ENCODE results near the gene LETM1. TPM values are rescaled to one million over a fixed set of nuclear protein-coding genes. Genes with fewer than 3 reads are reported as not detected.

The LETM1 gene
- total and polyA plus RNA-seq, 4 donors = 6.8 to 25.6 (median 18.9) TPM

- Histone ChIP-seq H3K27me3 (ENCODE audit: control insufficient read depth in 1 of 2, insufficient read depth in 2 of 2, low read length in 1 of 2) (no peaks in the 10 kb centered on the region), H3K36me3 (ENCODE audit: control insufficient read depth in 1 of 2, insufficient read depth in 2 of 2, low read length in 1 of 2) (no peaks in the 10 kb centered on the region), H3K4me1 (ENCODE audit: control insufficient read depth in 1 of 2, insufficient read depth in 2 of 2, low read length in 2 of 2) (no peaks in the 10 kb centered on the region), H3K4me3 (ENCODE audit: low read length in 2 of 2) (no peak overlapping the region), H3K27ac (ENCODE audit: low read depth in 1 of 2, low read length in 2 of 2) (no peak overlapping the region), H3K9me3 (ENCODE audit: control insufficient read depth, low read length) (no peaks in the 10 kb centered on the region)
- intact Hi-C loops (cut with DNase I) = no loop called here
- ATAC-seq (ENCODE audit: low FRiP score) = no peak
- DNase-seq = no peak
- 25 to 26% methylated on average over 45 of the region's 45 CpGs for WGBS, 2 donors
Measured at GRCh38 chr4:1862055-1862911, 6.3 kb upstream of the LETM1 start.

- Histone ChIP-seq H3K9me3 (ENCODE audit: control insufficient read depth, low read length) (no peaks in the 10 kb centered on the region), H3K36me3 (ENCODE audit: control insufficient read depth in 1 of 2, insufficient read depth in 2 of 2, low read length in 1 of 2) (no peaks in the 10 kb centered on the region), H3K4me1 (ENCODE audit: control insufficient read depth in 1 of 2, insufficient read depth in 2 of 2, low read length in 2 of 2) (no peaks in the 10 kb centered on the region), H3K27me3 (ENCODE audit: control insufficient read depth in 1 of 2, insufficient read depth in 2 of 2, low read length in 1 of 2) (no peaks in the 10 kb centered on the region), H3K4me3 (ENCODE audit: low read length in 2 of 2) (no peak overlapping the region), H3K27ac (ENCODE audit: low read depth in 1 of 2, low read length in 2 of 2) (no peak overlapping the region)
- ATAC-seq (ENCODE audit: low FRiP score) = no peak
- DNase-seq = no peak
- 86 to 88% methylated on average over 1 of the region's 1 CpG for WGBS, 2 donors
- intact Hi-C loops (cut with DNase I) = loop anchor here (5.0 to 10.0 kb wide), 3 partner anchors 38 to 145 kb away; partner anchors contain the start of gene NELFA (in 1 of the 2)
Measured at GRCh38 chr4:1859389-1859753, 3.4 kb upstream of the LETM1 start.

DNA sequence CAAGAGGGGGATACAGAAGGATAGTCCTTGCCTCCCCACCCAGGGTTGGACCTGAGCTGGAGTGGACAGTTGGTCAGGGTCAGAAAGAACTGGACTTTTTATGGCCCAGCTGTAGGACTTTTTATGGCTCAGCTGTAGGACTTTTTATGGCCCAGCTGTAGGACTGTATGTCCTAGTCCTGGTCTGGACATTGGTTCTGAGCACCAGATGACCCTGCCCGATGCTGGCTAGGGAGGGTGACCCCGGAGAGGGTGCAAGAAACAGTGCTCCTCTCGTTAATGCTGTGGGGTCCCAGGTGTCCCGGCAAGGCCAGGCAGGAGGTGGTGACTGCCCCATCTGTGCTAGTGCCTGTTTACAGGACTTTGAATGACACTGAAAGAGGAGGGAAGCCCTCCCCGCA is 2.0 kb upstream of the LETM1 start:
- H3K4me1 ChIP-seq (ENCODE audit: control insufficient read depth in 1 of 2, insufficient read depth in 2 of 2, low read length in 2 of 2) = no peaks in the 10 kb centered on the region
- intact Hi-C loops (cut with DNase I) = loop anchor here (2.0 to 10.0 kb wide), 4 partner anchors 13 to 147 kb away; partner anchors contain the start of genes NSD2 (in 2 of the 2) and NELFA (in 1 of the 2)
- DNase-seq (no peak), ATAC-seq (ENCODE audit: low FRiP score) (no peak)
- no peaks in the 10 kb centered on the region for H3K27me3 ChIP-seq (ENCODE audit: control insufficient read depth in 1 of 2, insufficient read depth in 2 of 2, low read length in 1 of 2)
- no peak overlapping the region for H3K4me3 ChIP-seq (ENCODE audit: low read length in 2 of 2)
- no peak overlapping the region for H3K27ac ChIP-seq (ENCODE audit: low read depth in 1 of 2, low read length in 2 of 2)
- 84 to 90% methylated on average over 5 of the region's 5 CpGs for WGBS, 2 donors
- H3K9me3 ChIP-seq (ENCODE audit: control insufficient read depth, low read length) = no peaks in the 10 kb centered on the region
- H3K36me3 ChIP-seq (ENCODE audit: control insufficient read depth in 1 of 2, insufficient read depth in 2 of 2, low read length in 1 of 2) = no peaks in the 10 kb centered on the region

DNA sequence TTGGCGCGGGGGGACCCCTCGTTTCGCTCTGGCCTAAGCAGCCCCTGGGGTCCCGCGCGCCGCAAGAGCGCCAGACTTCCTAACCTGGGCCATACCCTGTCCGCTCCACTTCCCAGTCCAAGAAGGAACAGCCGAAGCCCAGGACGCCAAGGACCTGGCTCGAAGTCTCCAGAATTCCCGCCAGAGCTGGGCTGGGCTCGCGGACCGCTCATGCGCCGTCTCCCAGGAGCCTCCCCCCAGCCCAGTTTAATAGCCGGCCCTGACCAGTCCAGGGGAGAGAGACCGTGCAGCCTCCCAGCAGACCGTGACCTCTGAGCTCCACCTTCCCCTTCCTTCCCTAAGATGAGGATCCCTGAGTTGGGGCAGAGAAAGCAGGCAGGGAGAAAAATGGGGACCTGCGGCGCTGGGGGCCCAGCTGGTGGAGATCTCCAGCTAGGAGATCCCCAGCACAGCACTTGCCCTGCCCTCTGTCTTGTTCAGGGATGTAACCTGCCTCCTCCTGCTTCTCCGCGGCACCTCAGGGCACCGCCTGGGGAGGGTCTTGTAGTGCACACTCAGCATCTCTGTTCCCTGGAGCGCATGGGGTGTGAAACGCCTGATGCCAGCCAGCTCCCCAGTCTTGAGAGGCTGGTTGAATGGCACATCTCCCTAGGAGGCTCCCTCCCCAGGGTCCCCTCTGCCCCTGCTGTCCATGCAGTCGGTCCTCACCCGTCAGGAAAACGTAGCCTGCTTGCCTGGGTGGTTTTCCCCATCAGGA is 1.2 kb upstream of the LETM1 start:
- Histone ChIP-seq H3K27ac (ENCODE audit: low read depth in 1 of 2, low read length in 2 of 2) (peak overlapping the region in 1 of 2 donors; percentile 34), H3K36me3 (ENCODE audit: control insufficient read depth in 1 of 2, insufficient read depth in 2 of 2, low read length in 1 of 2) (no peaks in the 10 kb centered on the region), H3K4me3 (ENCODE audit: low read length in 2 of 2) (peak overlapping the region; percentile 60 to 71), H3K27me3 (ENCODE audit: control insufficient read depth in 1 of 2, insufficient read depth in 2 of 2, low read length in 1 of 2) (no peaks in the 10 kb centered on the region), H3K4me1 (ENCODE audit: control insufficient read depth in 1 of 2, insufficient read depth in 2 of 2, low read length in 2 of 2) (no peaks in the 10 kb centered on the region), H3K9me3 (ENCODE audit: control insufficient read depth, low read length) (no peaks in the 10 kb centered on the region)
- ATAC-seq (ENCODE audit: low FRiP score) (peak; percentile 52), DNase-seq (peak; percentile 59 to 82)
- WGBS, 2 donors = 18 to 20% methylated on average over 32 of the region's 32 CpGs
- intact Hi-C loops (cut with DNase I) = loop anchor here (2.0 to 10.0 kb wide), 4 partner anchors 14 to 148 kb away; partner anchors contain the start of genes NSD2 (in 2 of the 2) and NELFA (in 1 of the 2)

DNA sequence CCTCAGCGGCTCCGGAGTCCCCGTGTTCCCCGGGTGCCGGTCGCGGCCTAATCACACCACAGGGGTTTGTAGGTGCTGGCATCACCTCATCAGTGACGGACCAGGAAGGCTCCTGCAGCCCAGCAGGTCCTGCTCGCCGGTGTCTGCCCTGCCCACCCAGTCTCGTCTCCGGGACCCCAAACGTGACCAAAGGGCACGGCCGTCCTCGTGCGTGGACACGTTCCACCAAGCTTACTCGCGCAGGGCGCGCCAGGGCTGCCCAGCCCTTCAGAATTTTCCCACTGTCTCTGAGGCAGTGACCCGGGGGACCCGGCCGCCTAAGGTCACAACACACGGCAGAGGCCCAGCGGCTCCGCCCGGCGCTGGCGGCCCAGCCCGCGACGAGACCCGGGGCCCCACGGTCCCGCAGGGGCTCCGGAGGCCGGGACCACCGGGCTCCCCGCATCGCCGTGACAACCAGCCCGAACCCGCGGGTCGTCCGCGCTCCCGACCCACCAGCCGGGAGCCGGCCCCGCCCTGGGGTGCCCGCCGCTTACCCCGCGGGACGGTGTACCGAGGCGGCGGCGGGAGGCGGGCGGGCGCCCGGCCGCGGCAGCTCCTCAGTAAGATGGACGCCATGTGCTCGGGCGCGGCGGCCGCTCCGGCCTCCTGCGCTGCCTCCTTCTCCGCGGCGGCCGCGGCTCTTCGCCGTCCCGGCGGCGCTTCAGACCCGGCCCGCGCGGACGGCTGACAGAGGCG is 454 bp downstream of the LETM1 start:
- peak in 1 of 2 donors; percentile 54 for DNase-seq
- peak; percentile 12 for ATAC-seq (ENCODE audit: low FRiP score)
- no peaks in the 10 kb centered on the region for H3K36me3 ChIP-seq (ENCODE audit: control insufficient read depth in 1 of 2, insufficient read depth in 2 of 2, low read length in 1 of 2)
- WGBS, 2 donors = 1% methylated on average over 73 to 92 of the region's 92 CpGs
- H3K4me1 ChIP-seq (ENCODE audit: control insufficient read depth in 1 of 2, insufficient read depth in 2 of 2, low read length in 2 of 2) = no peaks in the 10 kb centered on the region
- intact Hi-C loops (cut with DNase I) = loop anchor here (2.0 to 10.0 kb wide), 4 partner anchors 15 to 149 kb away; partner anchors contain the start of genes NSD2 (in 2 of the 2) and NELFA (in 1 of the 2)
- no peaks in the 10 kb centered on the region for H3K27me3 ChIP-seq (ENCODE audit: control insufficient read depth in 1 of 2, insufficient read depth in 2 of 2, low read length in 1 of 2)
- no peaks in the 10 kb centered on the region for H3K9me3 ChIP-seq (ENCODE audit: control insufficient read depth, low read length)
- H3K27ac ChIP-seq (ENCODE audit: low read depth in 1 of 2, low read length in 2 of 2) = peak overlapping the region in 1 of 2 donors; percentile 16
- peak overlapping the region; percentile 71 to 74 for H3K4me3 ChIP-seq (ENCODE audit: low read length in 2 of 2)

DNA sequence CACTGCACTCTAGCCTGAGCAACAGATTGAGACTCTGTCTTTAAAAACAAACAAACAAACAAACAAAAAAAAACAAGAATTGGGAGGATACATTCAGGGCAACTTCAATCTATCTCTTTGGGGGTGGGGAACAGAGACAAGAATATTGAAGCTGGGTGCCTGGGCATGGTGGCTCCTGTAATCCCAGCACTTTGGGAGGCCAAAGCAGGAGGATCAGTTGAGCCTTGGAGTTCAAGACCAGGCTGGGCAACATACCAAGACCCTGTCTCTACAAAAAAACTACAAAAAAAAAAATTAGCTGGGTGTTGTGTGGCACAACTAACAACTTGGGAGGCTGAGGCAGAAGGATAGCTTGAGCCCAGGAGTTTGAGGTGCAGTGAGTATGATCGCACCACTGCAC is 1.2 kb downstream of the LETM1 start:
- ATAC-seq (ENCODE audit: low FRiP score) (no peak), DNase-seq (no peak)
- intact Hi-C loops (cut with DNase I) = loop anchor here (5.0 to 10.0 kb wide), 3 partner anchors 43 to 150 kb away; partner anchors contain the start of gene NELFA (in 1 of the 2)
- Histone ChIP-seq H3K4me1 (ENCODE audit: control insufficient read depth in 1 of 2, insufficient read depth in 2 of 2, low read length in 2 of 2) (no peaks in the 10 kb centered on the region), H3K9me3 (ENCODE audit: control insufficient read depth, low read length) (no peaks in the 10 kb centered on the region), H3K27ac (ENCODE audit: low read depth in 1 of 2, low read length in 2 of 2) (no peak overlapping the region), H3K4me3 (ENCODE audit: low read length in 2 of 2) (no peak overlapping the region), H3K36me3 (ENCODE audit: control insufficient read depth in 1 of 2, insufficient read depth in 2 of 2, low read length in 1 of 2) (no peaks in the 10 kb centered on the region), H3K27me3 (ENCODE audit: control insufficient read depth in 1 of 2, insufficient read depth in 2 of 2, low read length in 1 of 2) (no peaks in the 10 kb centered on the region)
- 81 to 91% methylated on average over 1 of the region's 1 CpG for WGBS, 2 donors

- no peak overlapping the region for H3K4me3 ChIP-seq (ENCODE audit: low read length in 2 of 2)
- no peaks in the 10 kb centered on the region for H3K9me3 ChIP-seq (ENCODE audit: control insufficient read depth, low read length)
- 76 to 81% methylated on average over 9 of the region's 9 CpGs for WGBS, 2 donors
- intact Hi-C loops (cut with DNase I) = loop anchor here in 1 of 2 donors (10.0 kb wide), 1 partner anchor 152 kb away; the partner anchor contains the start of gene NELFA
- no peaks in the 10 kb centered on the region for H3K27me3 ChIP-seq (ENCODE audit: control insufficient read depth in 1 of 2, insufficient read depth in 2 of 2, low read length in 1 of 2)
- no peaks in the 10 kb centered on the region for H3K4me1 ChIP-seq (ENCODE audit: control insufficient read depth in 1 of 2, insufficient read depth in 2 of 2, low read length in 2 of 2)
- no peaks in the 10 kb centered on the region for H3K36me3 ChIP-seq (ENCODE audit: control insufficient read depth in 1 of 2, insufficient read depth in 2 of 2, low read length in 1 of 2)
- H3K27ac ChIP-seq (ENCODE audit: low read depth in 1 of 2, low read length in 2 of 2) = no peak overlapping the region
- no peak for DNase-seq
- ATAC-seq (ENCODE audit: low FRiP score) = no peak
Measured at GRCh38 chr4:1852904-1853623, 2.9 kb downstream of the LETM1 start.
